NOMO-1 (cell line): ENCODE measurements around the gene MAP6D1.

ENCODE experiments used
- DNase-seq, 2 experiments: peaks; one replicate each; lab custom pipeline; 2025; ENCODE audit not compliant: unreplicated experiment in 2 of 2; lab: John Stamatoyannopoulos, UW

The MAP6D1 gene

DNA sequence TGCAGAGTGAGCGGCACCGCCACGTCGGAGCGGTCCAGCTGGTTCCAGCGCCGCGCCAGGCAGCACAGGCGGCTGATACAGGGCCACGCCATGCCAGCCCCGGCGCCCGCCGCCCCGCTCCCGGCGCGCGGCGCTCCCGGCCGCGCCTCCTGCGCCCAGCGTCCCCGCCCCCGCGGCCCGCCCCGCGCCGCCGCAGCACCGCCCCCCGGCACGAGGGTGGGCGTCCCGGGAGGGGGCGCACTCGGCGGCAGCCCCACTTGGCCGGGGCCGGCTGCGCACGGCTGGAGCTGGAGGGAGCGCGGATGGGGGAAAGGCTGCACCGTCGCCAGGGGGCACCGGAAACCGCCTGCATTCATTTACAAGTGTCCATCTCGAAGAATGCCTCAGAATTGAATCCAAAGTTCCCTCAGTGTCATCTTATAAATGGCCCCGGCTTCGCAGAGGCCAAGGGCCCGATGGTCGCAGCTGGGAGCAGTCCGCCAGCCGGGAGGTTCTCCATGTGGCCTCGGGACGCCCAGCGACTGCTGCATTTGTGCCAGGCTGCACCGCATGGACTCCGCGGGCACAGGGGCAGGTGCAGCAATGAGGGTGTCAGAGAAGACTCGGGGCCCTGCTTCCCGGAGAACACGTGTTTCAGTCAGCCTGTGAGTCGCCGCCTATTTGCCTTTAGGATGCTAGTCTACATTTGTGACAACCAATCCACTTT, at the start of gene MAP6D1:
MAP6D1 (minus strand) TSS at position 122 of the 706 bp plus-strand sequence; CDS start at position 92, 30 bp downstream.
- DNase-seq = peak; percentile 76 to 78

DNA sequence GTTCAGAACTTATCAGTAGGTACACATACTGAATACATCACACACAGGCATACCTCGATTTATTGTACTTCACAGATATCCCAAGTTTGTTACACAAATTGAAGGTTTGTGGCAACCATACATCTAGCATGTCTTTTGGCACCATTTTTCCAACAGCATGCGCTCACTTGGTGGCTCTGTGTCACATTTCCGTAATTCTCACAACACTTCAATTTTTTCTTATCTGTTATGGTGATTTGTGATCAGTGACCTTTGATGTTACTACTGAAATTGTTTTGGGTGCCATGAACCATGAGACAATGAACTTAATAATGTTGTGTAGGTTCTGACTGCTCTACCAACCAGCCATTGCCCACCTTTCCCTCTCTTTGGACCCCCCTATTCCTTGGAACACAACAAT, 48.5 kb upstream of the MAP6D1 start:
- no peak for DNase-seq

DNA sequence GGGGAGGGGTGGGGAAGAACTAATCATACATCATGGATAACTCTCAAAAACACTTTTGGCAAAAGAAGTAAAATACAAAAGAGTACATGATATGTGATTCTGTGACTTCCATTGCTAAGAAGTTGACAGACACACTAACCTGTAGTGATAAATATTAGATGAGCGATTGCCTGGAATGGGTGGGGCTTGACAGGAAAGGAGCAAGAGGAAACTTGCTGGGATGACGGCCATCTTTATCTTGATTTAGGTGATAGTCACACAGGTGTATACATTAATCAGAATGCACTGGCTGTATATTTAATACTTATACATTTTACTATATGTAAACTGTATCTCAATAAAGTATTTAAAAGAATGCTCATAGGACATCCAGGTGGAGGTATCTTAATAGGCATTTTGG, 46.2 kb upstream of the MAP6D1 start:
- no peak for DNase-seq

GRCh38 chr3:183870563-183870962, 45.2 kb upstream of the MAP6D1 start:
- DNase-seq = no peak

DNA sequence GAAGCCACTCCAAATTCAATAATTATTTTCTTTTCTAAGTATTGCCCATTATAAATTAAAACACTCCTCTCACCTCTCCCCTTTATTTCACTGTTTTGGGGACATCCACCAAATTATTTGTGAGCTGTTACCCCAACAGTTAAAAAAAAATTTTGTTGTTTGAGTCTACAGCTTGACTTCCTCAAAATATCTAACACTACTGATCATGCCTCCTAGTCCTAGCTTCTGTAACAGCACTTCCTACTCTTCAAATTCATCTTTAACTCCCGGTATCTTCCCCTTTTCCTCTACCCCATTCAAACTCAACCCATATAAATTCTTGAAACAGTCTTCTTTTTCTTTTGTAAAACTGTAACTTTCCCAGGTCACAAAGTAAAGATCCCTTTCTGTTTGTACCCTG, 43.4 kb upstream of the MAP6D1 start:
- peak; percentile 51 to 95 for DNase-seq

- no peak for DNase-seq
Measured at GRCh38 chr3:183862610-183863009, 37.2 kb upstream of the MAP6D1 start.

DNA sequence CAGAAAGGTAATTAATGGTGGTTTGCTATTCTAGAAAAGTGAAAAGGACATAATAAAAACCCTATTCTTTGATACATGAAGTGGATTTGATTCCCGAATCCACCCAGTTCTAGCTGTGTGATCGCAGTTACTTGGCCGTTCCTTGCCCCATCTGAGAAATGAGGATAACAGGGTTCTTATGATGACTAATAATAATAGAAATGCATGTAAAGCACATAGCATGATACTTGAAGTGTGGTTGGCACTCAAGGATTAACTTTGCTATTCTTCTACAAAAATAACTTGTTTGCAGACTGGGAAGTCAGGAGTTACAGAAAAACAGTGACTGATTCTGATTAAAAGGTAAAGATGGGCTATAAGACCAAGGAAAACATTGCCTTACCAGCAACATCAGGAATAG, 32.5 kb upstream of the MAP6D1 start:
- no peak for DNase-seq

GRCh38 chr3:183854318-183855035, 29.1 kb upstream of the MAP6D1 start:
- peak; percentile 27 to 75 for DNase-seq

GRCh38 chr3:183845608-183846288, 20.4 kb upstream of the MAP6D1 start:
- DNase-seq = peak in 1 of 2 experiments; percentile 38

DNA sequence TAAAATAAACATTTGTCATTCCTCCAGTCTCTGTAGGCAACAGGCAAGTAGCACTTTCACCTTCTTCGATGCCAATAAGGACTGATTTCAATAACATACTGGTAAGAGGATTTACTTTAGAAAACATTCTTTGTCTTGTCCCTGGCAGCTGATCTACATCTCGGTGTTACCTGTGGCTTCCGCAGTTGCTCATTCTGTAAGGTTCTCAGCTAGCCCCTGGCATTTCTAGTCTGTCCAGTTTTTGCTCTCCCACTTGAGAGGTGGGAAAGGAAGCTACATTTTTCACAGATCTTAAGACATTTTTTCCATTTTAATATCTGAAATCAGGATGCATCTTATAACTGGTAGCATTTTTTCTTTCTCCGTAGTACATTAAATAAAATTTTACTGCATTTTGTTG, 19.7 kb upstream of the MAP6D1 start:
- DNase-seq = no peak

DNA sequence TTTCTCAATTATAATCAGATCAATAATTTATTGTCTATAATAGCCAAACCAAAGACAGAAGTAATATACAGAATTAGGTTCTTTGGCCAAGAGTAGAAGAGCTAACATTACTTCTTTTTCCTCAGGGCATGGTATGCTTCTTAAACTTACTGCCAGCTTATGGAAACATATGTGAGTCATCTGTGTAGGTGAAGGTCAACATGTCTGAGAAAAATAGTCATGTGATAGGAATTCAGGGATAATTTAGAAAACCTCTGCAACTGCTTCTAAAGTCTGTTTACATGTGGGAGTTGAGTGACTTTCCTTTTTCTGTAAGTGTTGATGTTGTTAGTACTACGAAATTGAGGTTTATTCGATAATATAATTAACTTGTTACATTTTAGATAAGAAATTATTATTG, 19.2 kb upstream of the MAP6D1 start:
- no peak for DNase-seq

- no peak for DNase-seq
Measured at GRCh38 chr3:183839751-183840150, 14.4 kb upstream of the MAP6D1 start.

DNA sequence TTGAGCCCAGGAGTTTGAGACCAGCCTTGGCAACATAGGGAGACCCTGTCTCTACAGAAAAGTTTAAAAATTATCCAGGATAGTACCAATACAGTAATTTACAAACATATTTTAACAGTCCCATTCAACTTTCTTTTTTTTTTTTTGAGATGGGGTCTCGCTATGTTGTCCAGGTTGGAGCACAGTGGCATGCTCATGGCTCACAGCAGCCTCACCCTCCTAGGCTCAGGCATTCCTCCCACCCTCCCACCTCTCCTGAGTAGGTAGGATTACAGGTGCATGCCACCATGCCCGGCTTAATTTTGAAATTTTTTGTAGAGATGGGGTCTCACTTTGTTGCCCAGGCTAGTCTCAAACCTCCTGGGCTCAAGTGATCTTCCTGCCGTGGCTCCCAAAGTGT, 12.5 kb upstream of the MAP6D1 start:
- no peak for DNase-seq

- DNase-seq = no peak
Measured at GRCh38 chr3:183837390-183837789, 12.0 kb upstream of the MAP6D1 start.

DNA sequence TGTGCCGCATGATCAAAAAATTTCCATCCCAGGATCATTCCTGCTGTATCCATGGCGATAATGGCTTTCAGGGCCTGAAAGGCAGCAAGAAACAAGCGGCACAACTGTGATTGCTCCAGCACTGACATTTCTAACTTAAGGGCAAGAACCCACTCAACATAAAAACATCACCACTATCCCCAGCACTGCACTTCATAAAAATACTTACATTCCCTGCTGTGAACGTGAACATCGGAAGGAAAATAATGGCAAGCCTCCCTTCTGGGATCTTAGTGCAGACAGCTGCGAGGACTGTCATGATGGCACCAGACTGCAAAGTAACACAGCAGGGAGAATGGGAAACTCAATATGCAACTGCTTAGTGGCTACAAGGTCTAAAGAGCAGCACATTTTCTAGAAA, 8.1 kb upstream of the MAP6D1 start:
- DNase-seq = no peak

DNA sequence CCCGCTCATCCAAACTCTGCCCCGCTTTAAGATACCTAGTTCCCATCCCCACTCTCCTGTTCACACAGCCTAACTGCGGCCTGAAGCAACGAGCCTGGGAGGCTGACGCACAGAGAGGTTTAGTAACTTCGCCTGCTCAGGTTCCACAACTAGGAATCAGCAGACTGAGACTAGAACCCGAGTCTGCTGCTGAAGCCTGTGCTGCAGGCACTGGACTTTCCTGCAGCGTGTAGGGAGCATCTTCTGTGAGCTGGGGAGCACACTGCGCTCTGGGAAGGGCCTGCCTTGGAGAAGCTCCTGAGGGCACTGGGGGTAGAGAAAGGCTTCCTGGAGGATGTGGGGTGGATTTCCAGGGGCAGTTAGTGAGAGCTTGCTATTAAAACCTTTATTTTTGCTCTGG, 4.8 kb upstream of the MAP6D1 start:
- no peak for DNase-seq

GRCh38 chr3:183829466-183829865, 4.1 kb upstream of the MAP6D1 start:
- no peak for DNase-seq

DNA sequence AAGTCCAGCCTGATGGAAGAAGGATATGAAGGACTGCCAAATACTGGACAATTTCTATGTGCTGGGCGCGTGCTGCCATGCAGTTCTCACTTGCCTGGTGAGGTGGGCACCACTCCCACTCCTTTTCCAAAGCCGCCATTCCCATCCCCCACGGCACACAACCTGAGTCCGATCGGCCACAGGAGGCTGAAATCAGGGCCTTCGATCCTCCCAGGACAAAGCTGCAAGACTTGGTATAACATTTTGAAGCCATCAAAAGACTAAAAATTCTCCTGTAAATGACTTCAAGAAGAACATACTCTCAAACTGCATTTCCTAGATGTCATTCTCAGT, 3.1 kb upstream of the MAP6D1 start:
- DNase-seq = no peak

- DNase-seq = no peak
Measured at GRCh38 chr3:183827809-183828537, 2.6 kb upstream of the MAP6D1 start.

DNA sequence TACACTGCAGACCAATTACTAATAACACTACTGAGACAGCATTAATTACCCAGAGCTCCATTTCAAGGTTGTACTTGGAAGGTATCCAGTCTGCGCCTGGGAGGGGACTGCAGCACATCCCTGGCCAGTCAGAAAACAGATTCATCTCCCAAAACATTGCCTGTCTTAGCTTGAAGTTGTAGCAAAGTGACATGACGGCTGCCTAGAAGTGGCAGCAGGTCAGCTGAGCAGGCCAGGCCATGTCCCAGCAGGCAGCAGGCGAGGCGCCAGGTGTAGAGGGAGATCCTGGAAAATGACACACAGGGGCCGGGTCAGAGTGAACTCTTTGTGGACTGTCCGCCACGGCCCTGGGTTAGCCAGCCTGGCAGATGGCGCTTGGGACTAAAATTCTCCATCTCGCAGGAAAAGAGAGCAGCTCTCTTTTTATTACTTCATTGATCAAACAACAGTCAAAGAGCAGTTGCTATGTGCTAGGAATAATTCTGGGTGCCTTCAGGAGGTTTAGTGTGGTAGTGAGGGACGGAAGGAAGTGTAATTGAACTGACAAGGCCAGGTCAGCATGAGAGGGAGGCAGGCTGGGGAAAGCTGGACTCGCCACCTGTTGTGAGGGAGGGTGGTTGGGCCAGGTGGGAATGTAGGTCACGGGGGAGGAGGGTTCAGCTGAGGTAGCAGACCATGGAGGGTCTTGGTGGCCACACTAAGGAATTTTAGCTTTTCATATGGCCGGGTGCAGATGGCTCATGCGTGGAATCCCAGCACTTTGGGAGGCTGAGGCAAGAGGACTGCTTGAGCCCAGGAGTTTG, 1.3 kb upstream of the MAP6D1 start:
- no peak for DNase-seq
